Measurements from ENCODE around the gene JAGN1.

DNA sequence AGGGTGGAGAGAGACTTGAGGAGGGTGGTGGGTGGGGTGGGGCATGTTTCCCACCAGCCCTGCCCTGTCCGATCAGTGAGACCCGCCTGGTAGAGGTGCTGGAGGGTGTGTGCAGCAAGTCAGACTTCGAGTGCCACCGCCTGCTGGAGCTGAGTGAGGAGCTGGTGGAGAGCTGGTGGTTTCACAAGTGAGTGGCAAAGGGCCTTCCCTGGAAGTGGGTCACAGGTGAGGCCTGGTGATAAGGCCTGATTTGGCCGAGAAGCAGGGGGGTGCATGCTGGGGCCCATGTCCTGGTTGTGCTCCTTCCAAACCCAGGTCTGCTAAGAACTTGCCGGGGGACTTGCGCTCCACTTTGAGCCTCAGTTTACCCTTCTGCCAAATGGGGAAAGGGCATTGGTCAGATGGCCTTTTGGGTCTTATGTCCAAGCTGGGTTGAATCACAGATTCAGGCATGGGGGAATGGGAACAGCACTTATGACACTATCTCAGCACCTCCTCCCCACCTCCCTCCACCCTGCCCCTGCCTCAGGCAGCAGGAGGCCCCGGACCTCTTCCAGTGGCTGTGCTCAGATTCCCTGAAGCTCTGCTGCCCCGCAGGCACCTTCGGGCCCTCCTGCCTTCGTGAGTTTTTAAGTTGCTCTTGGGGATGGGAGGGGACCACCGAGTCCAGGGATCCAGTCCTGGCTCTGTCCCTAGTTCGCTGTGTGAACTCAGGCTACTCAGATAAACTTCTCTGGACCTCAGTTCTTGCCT, 47.3 kb downstream of the JAGN1 start:
- TF ChIP-seq CTCF (IDR thresholded peaks at IDR 0.05) (no peak), POLR2A (IDR thresholded peaks at IDR 0.05) (no peak), EP300 (IDR thresholded peaks at IDR 0.05) (no peak), POLR2AphosphoS5 (IDR thresholded peaks at IDR 0.05) (no peak)

Measured in suprapubic skin (tissue), 4 donors.